HEK293T (cell line): Measurements from ENCODE around the gene PXT1.
"Not testable (repeated sequence)": the region's sequence is repeated elsewhere in the genome, so short reads cannot be mapped to it uniquely, and the experiment has no call there.

Experiments
- CTCF ChIA-PET: fragments of 350-600 bp; formaldehyde crosslinking; extraction: SDS; loops from one replicate; lab custom pipeline; 2021; ENCODE audit warnings: antibody characterized with exemption, inconsistent platforms; lab: Yijun Ruan, JAX
- POLR2A ChIA-PET: fragments of 350-600 bp; formaldehyde crosslinking; extraction: SDS; loops from one replicate; lab custom pipeline; 2020; ENCODE audit warnings: antibody characterized with exemption, inconsistent platforms; lab: Yijun Ruan, JAX
- DNase-seq: peaks from one replicate; pipeline ENCODE4 v3.0.0; 2012; ENCODE audit warnings: mixed read lengths; ENCODE audit errors: extremely low spot score
- ARNT ChIP-seq: fragments of 450-650 bp; IDR thresholded peaks from 2 replicates; pipeline ENCODE4 v1.6.1; 2017; ENCODE audit warnings: mild to moderate bottlenecking
- BHLHE40 ChIP-seq: fragments of 450-650 bp; IDR thresholded peaks from 2 replicates; pipeline ENCODE4 v1.6.1; 2016; ENCODE audit warnings: mild to moderate bottlenecking, moderate library complexity, borderline replicate concordance
- CTBP1 ChIP-seq: fragments of 450-650 bp; IDR thresholded peaks from 2 replicates; pipeline ENCODE4 v1.6.1; 2016; ENCODE audit warnings: borderline replicate concordance
- ELF4 ChIP-seq: fragments of 450-650 bp; IDR thresholded peaks from 2 replicates; pipeline ENCODE4 v1.6.1; 2017; ENCODE audit warnings: antibody characterized with exemption
- FOXA1 ChIP-seq: fragments of 450-650 bp; IDR thresholded peaks from 2 replicates; pipeline ENCODE4 v1.6.1; 2016; ENCODE audit warnings: mild to moderate bottlenecking
- FOXK2 ChIP-seq: fragments of 450-650 bp; IDR thresholded peaks from 2 replicates; pipeline ENCODE4 v1.6.1; 2016; ENCODE audit warnings: mild to moderate bottlenecking
- FOXM1 ChIP-seq: fragments of 450-650 bp; IDR thresholded peaks from 2 replicates; pipeline ENCODE4 v1.6.1; 2017; ENCODE audit warnings: mild to moderate bottlenecking, borderline replicate concordance
- HDGF ChIP-seq: fragments of 450-650 bp; IDR thresholded peaks from 2 replicates; pipeline ENCODE4 v1.6.1; 2017; ENCODE audit warnings: antibody characterized with exemption, borderline replicate concordance
- L3MBTL2 ChIP-seq: fragments of 450-650 bp; conservative IDR thresholded peaks from 2 replicates; pipeline ENCODE4 v1.6.1; 2016; ENCODE audit warnings: mild to moderate bottlenecking
- LEF1 ChIP-seq: fragments of 450-650 bp; IDR thresholded peaks from 2 replicates; pipeline ENCODE4 v1.6.1; 2017; ENCODE audit warnings: mild to moderate bottlenecking, borderline replicate concordance
- NFRKB ChIP-seq: fragments of 450-650 bp; IDR thresholded peaks from 2 replicates; pipeline ENCODE4 v1.6.1; 2016; ENCODE audit warnings: mild to moderate bottlenecking, moderate library complexity
- SP1 ChIP-seq: fragments of 450-650 bp; IDR thresholded peaks from 2 replicates; pipeline ENCODE4 v1.6.1; 2017
- SUZ12 ChIP-seq: fragments of 450-650 bp; IDR thresholded peaks from 2 replicates; pipeline ENCODE4 v1.6.1; 2016; ENCODE audit warnings: mild to moderate bottlenecking
- TARDBP ChIP-seq: fragments of 450-650 bp; IDR thresholded peaks from 2 replicates; pipeline ENCODE4 v1.6.1; 2016
- ZNF384 ChIP-seq: fragments of 450-650 bp; IDR thresholded peaks from 2 replicates; pipeline ENCODE4 v1.6.1; 2016
- TF ChIP-seq, protein P1 (sequence below): fragments of 450-650 bp; IDR thresholded peaks from 2 replicates; pipeline ENCODE4 v1.6.1; 2016

Gene PXT1

DNA sequence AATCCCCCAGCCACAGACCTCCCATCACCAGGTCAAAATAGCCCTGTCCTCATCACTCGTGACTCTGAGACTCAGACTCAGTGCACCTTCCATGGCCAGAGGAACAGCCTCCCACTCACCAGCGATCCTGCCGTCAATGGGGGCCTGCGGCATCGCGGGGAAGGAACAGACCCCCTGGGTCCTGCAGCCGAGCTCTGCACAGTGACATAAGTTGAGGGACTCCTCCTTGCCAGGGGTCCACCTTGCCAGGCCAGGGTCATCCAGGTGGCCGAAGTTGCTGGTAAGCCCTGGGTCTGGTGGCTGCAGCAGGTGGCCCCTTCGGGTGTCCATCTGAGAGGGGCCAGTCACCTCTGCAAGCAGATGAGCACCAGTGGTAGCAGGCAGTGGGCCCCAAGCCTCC lies 71.4 kb downstream of the PXT1 start:
- no peak for DNase-seq
- ChIA-PET POLR2A (no interaction called here), CTCF (no interaction called here)
- TF ChIP-seq ARNT (no peak), SUZ12 (no peak), CTBP1 (no peak), ZNF384 (no peak), HDGF (no peak), LEF1 (no peak), FOXM1 (no peak), SP1 (no peak)

DNA sequence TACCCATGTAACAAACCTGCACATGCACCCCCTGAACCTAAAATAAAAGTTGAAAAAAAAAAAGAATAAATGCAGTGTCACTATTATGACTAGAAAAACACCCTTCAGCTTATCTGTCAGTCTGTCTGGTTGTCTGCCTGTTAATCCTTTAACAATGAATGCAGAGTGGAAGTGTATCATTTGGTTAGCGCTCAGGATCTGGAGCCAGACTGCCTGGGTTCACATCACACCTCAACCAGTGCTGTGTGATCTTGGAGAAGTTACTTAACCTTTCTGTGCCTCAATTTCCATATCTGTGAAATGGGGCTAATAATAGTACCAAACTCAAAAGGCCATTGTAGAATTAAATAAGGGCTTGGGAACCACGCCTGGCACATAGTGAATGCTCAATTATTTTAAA lies 72.0 kb downstream of the PXT1 start:
- TF ChIP-seq BHLHE40, result no peak
- no peak for TF ChIP-seq L3MBTL2
- TF ChIP-seq SUZ12, result no peak
- no peak for TF ChIP-seq FOXK2
- TF ChIP-seq SP1, result no peak
- no peak for TF ChIP-seq CTBP1
- no peak for TF ChIP-seq ELF4
- TF ChIP-seq FOXA1, result no peak
- no peak for TF ChIP-seq TARDBP
- no peak for TF ChIP-seq ZNF384
- TF ChIP-seq, protein P1, sequence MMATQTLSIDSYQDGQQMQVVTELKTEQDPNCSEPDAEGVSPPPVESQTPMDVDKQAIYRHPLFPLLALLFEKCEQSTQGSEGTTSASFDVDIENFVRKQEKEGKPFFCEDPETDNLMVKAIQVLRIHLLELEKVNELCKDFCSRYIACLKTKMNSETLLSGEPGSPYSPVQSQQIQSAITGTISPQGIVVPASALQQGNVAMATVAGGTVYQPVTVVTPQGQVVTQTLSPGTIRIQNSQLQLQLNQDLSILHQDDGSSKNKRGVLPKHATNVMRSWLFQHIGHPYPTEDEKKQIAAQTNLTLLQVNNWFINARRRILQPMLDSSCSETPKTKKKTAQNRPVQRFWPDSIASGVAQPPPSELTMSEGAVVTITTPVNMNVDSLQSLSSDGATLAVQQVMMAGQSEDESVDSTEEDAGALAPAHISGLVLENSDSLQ, result no peak
- ChIA-PET POLR2A (no interaction called here), CTCF (no interaction called here)
- no peak for DNase-seq

DNA sequence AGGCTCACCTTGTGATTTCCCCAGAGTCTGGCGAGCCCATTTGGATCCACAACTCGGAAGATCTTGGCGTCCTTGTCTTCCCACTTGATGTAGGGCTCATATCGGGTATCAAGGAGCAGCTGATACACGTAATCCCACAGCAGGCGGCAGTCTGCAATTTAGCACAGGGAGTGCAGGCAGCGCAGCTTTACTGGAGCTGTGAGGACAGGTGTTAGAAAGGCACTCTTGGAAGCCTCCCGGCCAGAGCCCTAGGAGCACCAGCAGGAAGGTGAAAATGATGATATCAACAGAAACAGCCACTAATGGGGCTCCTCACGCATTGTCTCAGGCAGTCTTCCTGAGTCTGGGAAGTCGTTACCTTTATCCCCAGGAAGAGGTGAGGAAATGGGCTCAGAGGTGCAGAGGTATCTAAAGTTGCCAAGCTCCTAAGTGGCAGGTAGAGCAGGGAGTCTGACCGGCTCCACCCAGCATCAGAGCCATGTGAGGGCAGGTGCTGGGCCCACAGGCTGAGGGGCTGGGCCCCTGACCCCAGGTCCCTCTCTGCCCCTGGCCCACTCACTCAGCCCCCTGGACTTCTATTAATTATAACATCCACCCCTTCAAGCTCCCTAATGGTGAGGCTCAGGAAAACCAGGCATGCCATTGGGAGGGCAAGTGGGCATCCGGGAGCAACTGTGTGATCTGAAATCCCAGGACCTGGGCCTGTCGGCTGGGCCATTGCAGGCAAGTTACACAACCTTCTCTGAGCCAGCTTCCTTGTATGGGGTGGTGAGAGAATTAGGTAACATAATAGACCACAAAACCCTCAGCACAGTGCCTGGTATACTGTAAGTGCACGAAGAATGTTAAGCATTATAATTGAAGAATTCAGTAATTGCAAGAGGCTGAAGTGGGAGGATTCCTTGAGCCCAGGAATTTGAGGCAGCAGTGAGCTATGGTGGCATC lies 73.5 kb downstream of the PXT1 start:
- CTCF ChIA-PET, result interaction anchor here (0.6 to 0.7 kb wide), 2 partner anchors 79 to 171 kb away, joined by 3 read pairs; no protein-coding TSS in a partner anchor
- no peak for TF ChIP-seq ELF4
- DNase-seq, result no peak
- POLR2A ChIA-PET, result no interaction called here

DNA sequence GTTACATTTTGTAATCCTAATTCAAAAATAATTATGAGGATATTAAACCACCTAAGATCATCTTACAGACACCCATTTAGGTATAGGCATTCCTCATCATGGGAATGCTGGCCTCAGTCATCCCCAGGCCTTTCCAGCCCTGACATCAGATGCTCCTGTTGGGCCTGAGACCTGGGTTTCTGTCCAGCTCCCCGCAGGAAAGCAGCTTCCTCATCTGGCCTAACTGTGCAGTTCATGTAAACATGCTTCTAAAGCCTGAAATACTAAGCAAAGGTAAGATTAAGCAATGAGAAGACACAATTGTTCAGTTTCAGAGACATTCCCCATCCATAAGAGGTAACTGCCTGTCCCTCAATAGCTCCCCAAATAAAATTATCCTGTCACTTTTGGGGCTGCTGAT lies 74.2 kb downstream of the PXT1 start:
- ChIA-PET POLR2A (no interaction called here), CTCF (interaction anchor here (0.5 kb wide), 1 partner anchor 1643 kb away, joined by 6 read pairs; no protein-coding TSS in a partner anchor)
- no peak for DNase-seq
- TF ChIP-seq, protein P1, result no peak
- TF ChIP-seq LEF1 (no peak), NFRKB (no peak), FOXA1 (no peak), FOXK2 (no peak), CTBP1 (no peak), BHLHE40 (no peak), ELF4 (no peak), L3MBTL2 (no peak)

DNA sequence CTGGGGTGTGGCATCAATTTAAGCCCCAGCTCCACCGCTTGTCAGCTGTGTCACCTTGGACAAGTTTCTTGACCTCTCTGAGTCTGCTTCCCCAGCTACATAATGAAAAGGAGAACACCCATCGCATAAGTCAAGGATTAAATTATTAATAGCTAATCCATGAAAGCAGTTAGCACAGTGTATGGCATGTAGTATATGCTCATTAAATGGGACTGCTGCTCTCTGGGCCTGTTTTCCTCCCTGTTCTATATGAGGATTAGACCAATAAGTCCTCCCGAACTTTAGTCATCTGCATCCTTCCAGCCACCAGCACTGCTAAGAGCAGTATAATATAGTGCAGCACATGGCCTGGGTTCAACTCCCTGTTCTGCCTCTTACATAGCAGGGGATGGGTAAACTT lies 74.9 kb downstream of the PXT1 start:
- ChIA-PET POLR2A (no interaction called here), CTCF (no interaction called here)
- no peak for DNase-seq
- no peak for TF ChIP-seq HDGF
- no peak for TF ChIP-seq ARNT
- no peak for TF ChIP-seq TARDBP
- TF ChIP-seq, protein P1, result no peak
- no peak for TF ChIP-seq NFRKB
- no peak for TF ChIP-seq SUZ12
- TF ChIP-seq ELF4, result no peak
- no peak for TF ChIP-seq SP1
- no peak for TF ChIP-seq CTBP1
- TF ChIP-seq FOXM1, result no peak
- TF ChIP-seq FOXK2, result no peak

DNA sequence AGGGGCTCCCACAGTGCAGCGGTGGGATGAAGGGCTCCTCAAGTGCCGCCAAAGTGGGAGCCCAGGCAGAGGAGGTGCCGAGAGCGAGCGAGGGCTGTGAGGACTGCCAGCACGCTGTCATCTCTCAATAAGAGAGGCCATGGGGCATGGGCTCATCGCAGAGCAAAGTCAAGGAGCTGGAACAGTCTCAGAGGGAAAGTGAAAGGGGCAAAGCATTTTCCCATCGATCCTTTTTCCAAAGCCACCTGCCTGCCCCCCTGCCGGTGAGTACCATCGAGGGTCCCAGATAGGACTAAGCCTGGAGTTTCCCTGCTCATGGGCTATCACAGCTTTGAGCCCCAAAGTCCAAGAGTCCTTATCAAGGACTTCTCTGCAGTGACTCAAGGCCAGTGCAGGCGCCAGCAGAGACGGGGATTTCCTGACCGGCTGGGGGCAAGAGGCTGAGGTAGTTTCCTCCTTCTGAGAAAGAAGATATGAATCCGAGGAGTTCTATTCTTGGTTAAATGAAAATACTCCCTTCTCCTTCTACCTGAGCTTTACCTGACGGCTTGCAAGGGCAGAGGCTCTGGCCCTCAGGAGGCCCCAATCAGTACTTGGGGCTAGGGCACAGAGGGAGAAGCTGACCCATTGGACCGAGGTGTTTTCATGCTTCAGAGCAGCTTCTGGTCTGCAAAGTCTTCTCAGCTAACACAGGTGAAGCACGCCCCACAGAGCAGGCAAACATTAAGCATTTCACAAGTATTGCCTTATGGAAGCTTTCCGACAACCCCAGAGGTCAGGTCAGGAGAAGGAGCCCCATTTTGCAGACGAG lies 77.8 kb downstream of the PXT1 start:
- DNase-seq, result no peak
- CTCF ChIA-PET, result no interaction called here
- POLR2A ChIA-PET, result no interaction called here
- TF ChIP-seq SUZ12 (no peak), SP1 (no peak), FOXA1 (no peak)

DNA sequence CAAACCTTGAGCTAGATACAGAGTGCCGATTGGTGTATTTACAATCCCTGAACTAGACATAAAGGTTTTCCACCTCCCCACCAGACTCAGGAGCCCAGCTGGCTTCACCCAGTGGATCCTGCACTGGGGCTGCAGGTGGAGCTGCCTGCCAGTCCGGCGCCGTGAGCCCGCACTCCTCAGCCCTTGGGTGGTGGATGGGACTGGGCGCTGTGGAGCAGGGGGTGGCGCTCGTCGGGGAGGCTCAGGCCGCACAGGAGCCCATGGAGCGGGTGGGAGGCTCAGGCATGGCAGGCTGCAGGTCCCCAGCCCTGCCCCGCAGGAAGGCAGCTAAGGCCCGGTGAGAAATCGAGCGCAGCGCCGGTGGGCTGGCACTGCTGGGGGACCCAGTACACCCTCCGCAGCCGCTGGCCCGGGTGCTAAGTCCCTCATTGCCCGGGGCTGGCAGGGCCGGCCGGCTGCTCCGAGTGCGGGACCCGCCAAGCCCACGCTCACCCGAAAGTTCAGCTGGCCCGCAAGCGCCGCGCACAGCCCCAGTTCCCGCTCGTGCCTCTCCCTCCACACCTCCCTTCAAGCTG lies 78.5 kb downstream of the PXT1 start:
- CTCF ChIA-PET, POLR2A ChIA-PET, DNase-seq: not testable (repeated sequence)

DNA sequence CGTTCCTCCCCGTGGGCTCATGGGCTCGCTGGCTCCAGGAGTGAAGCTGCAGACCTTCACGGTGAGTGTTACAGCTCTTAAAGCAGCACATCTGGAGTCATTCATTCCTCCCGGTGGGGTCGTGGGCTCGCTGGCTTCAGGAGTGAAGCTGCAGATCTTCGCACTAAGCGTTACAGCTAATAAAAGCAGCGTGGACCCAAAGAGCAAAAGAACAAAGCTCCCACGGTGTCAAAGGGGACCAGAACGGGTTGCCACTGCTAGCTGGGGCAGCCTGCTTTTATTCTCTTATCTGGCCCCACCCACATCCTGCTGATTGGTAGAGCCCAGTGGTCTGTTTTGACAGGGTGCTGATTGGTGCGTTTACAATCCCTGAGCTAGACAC lies 79.3 kb downstream of the PXT1 start:
- CTCF ChIA-PET, result interaction anchor here (0.8 kb wide), 1 partner anchor 61 kb away, joined by 5 read pairs; no protein-coding TSS in a partner anchor
- POLR2A ChIA-PET, DNase-seq: not testable (repeated sequence)
